ENCODE measurements around the gene PTCRA. TPM values are rescaled to one million over a fixed set of nuclear protein-coding genes. Genes with fewer than 3 reads are reported as not detected.

The PTCRA gene
- total RNA-seq, 1 donor from 2014 or later: not detected

- intact Hi-C loops (cut with DNase I): no loop called here
- DNase-seq (ENCODE audit: missing footprints) (no peak), ATAC-seq (no peak)
These were observed 47.5 kb downstream of the PTCRA start for GRCh38 chr6:42963179-42963854.

- intact Hi-C loops (cut with DNase I): no loop called here
- DNase-seq (ENCODE audit: missing footprints) (no peak), ATAC-seq (no peak)
These were observed 48.2 kb downstream of the PTCRA start for GRCh38 chr6:42963855-42964605.

- DNase-seq (ENCODE audit: missing footprints) (no peak), ATAC-seq (no peak)
- intact Hi-C loops (cut with DNase I): no loop called here
These were observed 50.7 kb downstream of the PTCRA start for GRCh38 chr6:42966571-42966970.

GRCh38 chr6:42967228-42967627 is 51.4 kb downstream of the PTCRA start:
- DNase-seq (ENCODE audit: missing footprints) (no peak), ATAC-seq (no peak)
- intact Hi-C loops (cut with DNase I): no loop called here

DNA sequence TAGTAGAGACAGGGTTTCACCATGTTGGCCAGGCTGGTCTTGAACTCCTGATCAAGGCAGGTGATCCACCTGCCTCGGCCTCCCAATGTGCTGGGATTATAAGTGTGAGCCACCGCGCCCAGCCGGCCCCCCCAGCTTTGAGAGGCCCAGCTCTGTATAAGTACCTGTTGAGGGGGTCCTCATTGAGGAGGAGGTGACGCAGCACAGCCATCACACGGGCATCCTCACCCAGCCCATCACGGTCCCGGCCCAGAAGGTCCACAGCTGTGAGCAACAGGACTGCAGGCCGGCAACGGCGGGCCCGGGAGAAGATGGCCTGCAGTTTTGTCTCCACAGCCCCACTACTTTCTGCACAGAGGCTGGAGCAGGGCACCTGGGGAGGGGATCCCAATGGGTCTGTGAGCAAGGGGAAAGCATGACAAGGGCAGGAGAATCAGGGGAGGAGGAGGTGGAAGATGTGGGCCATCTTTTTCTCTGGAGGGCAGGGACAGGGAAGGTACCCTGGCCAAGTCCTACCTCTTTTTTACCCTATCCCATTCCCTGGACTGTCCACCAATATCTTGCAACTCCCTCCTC is 52.4 kb downstream of the PTCRA start:
- DNase-seq (ENCODE audit: missing footprints): no peak
- intact Hi-C loops (cut with DNase I): no loop called here

GRCh38 chr6:42968783-42969182 is 52.9 kb downstream of the PTCRA start:
- intact Hi-C loops (cut with DNase I): no loop called here
- DNase-seq (ENCODE audit: missing footprints): no peak
- no peak for ATAC-seq

More for the DNA sequence above, 52.4 kb downstream of the PTCRA start:
- no peak for ATAC-seq

- DNase-seq (ENCODE audit: missing footprints): no peak
These were observed 53.6 kb downstream of the PTCRA start for GRCh38 chr6:42969431-42969830.

DNA sequence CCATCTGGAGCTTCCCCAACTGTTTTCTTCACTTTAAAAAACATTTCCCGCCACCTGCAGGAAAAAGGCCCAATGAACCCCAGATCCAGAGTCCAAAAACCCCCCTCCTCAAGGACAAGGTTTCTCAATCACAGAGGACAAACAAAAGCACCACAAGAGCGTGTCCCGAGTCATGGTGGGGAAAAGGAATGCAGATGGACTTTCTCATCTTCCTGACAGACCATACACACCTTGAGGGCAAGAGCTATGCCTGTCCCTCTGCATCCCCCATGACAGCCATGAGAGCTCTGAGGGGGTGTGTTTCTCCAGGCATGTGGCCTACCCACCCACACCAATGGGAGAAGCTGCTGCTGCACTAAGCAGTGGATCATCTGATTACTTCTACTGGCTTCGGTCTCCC is 54.1 kb downstream of the PTCRA start:
- DNase-seq (ENCODE audit: missing footprints): no peak
- intact Hi-C loops (cut with DNase I): no loop called here
- no peak for ATAC-seq

More at GRCh38 chr6:42969431-42969830, 53.6 kb downstream of the PTCRA start:
- ATAC-seq: no peak
- intact Hi-C loops (cut with DNase I): no loop called here

DNA sequence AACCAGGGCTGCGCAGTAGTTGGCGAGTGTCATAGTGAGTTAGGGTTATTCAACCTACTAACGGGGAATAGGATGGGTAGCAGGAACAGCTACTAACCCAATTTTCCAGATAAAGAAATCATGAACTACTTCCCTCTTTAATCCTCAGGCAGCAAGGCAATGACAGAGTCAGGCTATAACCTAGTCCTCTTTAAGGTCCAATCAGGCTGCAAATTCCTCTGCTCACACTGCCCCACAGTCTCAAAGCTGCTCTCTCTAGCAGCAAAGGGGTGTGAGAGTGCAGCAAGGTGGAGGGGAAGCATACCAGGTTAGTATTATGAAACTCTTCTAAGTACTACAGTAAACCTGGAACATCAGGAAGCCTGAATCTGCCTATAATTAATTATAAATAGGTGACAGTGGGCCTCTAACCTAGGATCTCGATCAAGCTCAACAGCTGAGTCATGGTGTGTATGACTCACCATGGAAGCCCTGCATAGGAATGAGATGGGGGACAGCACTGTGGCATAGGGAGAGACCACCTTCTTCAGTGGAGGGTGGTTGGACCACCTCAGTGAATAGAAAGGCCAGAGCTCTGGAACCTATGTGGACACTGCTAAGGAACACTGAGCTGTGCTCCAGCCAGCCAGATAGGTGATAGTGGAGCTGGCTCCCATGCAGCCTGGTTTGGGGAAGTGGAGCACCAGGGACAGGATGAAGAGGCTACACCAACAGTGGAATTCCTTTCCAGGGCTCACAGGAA is 55.2 kb downstream of the PTCRA start:
- ATAC-seq (no peak), DNase-seq (ENCODE audit: missing footprints) (no peak)
- intact Hi-C loops (cut with DNase I): no loop called here

- DNase-seq (ENCODE audit: missing footprints) (no peak), ATAC-seq (no peak)
- intact Hi-C loops (cut with DNase I): no loop called here
These were observed 56.0 kb downstream of the PTCRA start for GRCh38 chr6:42971746-42972327.

DNA sequence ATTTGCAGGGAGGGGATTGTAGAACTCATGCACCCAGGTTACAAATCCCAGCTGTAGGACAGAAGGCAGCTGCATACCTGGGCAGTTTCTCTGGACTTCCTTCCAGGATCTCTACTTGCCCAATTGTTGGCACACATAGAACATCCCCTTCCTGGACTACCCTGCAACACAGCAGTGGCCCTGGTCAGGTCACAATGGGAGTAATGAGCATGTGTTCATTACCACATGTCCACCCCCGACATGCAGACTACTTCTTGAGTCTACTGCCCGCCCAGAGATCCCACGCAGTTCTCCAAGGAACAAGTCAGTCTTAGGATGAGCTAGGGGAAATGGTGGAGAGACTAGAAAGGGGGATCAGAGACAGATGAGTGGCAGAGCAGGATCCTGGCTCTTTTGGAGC is 58.1 kb downstream of the PTCRA start:
- ATAC-seq: no peak
- no peak for DNase-seq (ENCODE audit: missing footprints)

DNA sequence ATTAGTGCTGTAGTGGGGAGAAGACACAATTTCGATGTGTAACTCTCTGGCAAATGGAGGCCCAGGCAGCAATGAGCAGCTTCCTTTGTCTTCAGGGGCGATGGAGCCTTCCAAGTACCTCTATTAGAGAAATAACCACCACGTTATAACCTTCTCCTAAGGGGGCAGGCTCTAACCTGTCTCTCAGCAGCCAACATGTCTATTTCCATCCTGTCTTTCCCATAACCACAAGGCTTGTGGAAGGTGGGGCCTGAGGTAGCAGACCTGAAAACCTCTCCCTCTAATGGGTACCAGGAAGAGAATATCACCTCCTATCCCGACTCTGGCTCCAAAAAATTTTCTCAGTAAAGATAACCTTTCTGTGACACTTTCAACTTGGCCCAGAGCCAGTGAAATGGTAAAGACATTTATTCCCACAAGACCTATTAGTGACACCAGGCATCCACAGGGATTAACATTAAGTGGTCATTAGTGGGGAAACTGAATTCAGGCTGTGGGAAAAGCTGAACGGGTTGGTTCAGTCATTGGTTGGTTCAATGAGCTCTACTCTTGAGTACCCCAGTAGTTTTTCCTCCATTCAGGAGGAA is 59.2 kb downstream of the PTCRA start:
- DNase-seq (ENCODE audit: missing footprints): no peak
- ATAC-seq: no peak
- intact Hi-C loops (cut with DNase I): no loop called here

More for the DNA sequence above, 58.1 kb downstream of the PTCRA start:
- intact Hi-C loops (cut with DNase I): no loop called here

Other genes starting within 250 kb of the PTCRA start
- 0.49 TPM for gene PRPH2, start 193.5 kb upstream of the PTCRA start, total RNA-seq
- 12.0 TPM for gene TBCC, start 169.9 kb upstream of the PTCRA start, total RNA-seq
- 11.6 TPM for gene BICRAL, start 134.0 kb upstream of the PTCRA start, total RNA-seq
- 44.5 TPM for gene RPL7L1, start 36.4 kb upstream of the PTCRA start, total RNA-seq
- 22.9 TPM for gene CNPY3, start 13.4 kb downstream of the PTCRA start, total RNA-seq
- 0.97 TPM for gene GNMT, start 44.7 kb downstream of the PTCRA start, total RNA-seq
- 25.5 TPM for gene PEX6, start 63.1 kb downstream of the PTCRA start, total RNA-seq
- 34.2 TPM for gene PPP2R5D, start 68.5 kb downstream of the PTCRA start, total RNA-seq
- 32.1 TPM for gene MEA1, start 97.9 kb downstream of the PTCRA start, total RNA-seq
- 145 TPM for gene KLHDC3, start 98.2 kb downstream of the PTCRA start, total RNA-seq
- 26.1 TPM for gene RRP36, start 105.6 kb downstream of the PTCRA start, total RNA-seq
- 7.3 TPM for gene CUL7, start 137.8 kb downstream of the PTCRA start, total RNA-seq
- gene MRPL2, start 143.4 kb downstream of the PTCRA start, total RNA-seq: 99.7 TPM
- 30.0 TPM for gene KLC4, start 143.6 kb downstream of the PTCRA start, total RNA-seq
- gene PTK7, start 160.3 kb downstream of the PTCRA start, total RNA-seq: 1.7 TPM

All from Right ventricle myocardium inferior (tissue), 1 donor.